H9 (cell line): Measurements from ENCODE around the gene C19orf85. TPM values are rescaled to one million over a fixed set of nuclear protein-coding genes. Genes with fewer than 3 reads are reported as not detected.

Source experiments
- DNase-seq: peaks from one replicate; pipeline ENCODE4 v3.0.0-alpha.2; 2017
- H2AFZ ChIP-seq: one replicate; pipeline ENCODE4 v1.6.1; 2013; ENCODE audit warnings: mild to moderate bottlenecking, low read length, control low read depth, moderate library complexity
- H2AK5ac ChIP-seq: 2 replicates; pipeline ENCODE4 v1.6.1; 2013; ENCODE audit warnings: low read length, control low read depth, mixed read lengths; ENCODE audit not compliant: insufficient read length
- H2BK120ac ChIP-seq: one replicate; pipeline ENCODE4 v1.6.1; 2013; ENCODE audit warnings: low read depth, mild to moderate bottlenecking, low read length, control low read depth, inconsistent platforms; ENCODE audit not compliant: poor library complexity, severe bottlenecking
- H2BK12ac ChIP-seq: 2 replicates; pipeline ENCODE4 v1.6.1; 2013; ENCODE audit warnings: low read length, control low read depth, mixed read lengths, low read depth; ENCODE audit not compliant: insufficient read length
- H2BK15ac ChIP-seq: 2 replicates; pipeline ENCODE4 v1.6.1; 2013; ENCODE audit warnings: low read depth, low read length, control low read depth
- H2BK20ac ChIP-seq: one replicate; pipeline ENCODE4 v1.6.1; 2013; ENCODE audit warnings: low read depth, mild to moderate bottlenecking, low read length, control low read depth, inconsistent platforms; ENCODE audit not compliant: poor library complexity, severe bottlenecking
- H2BK5ac ChIP-seq: 2 replicates; pipeline ENCODE4 v1.6.1; 2013; ENCODE audit warnings: low read length, control low read depth, mixed read lengths; ENCODE audit not compliant: insufficient read length
- H3K14ac ChIP-seq: 2 replicates; pipeline ENCODE4 v1.6.1; 2013; ENCODE audit warnings: low read length, control low read depth; ENCODE audit not compliant: insufficient read depth
- H3K18ac ChIP-seq: 2 replicates; pipeline ENCODE4 v1.6.1; 2013; ENCODE audit warnings: low read depth, mild to moderate bottlenecking, mixed read lengths, low read length, control low read depth; ENCODE audit not compliant: insufficient read length
- H3K23ac ChIP-seq: 2 replicates; pipeline ENCODE4 v1.6.1; 2013; ENCODE audit warnings: low read length, control low read depth, mixed read lengths, low read depth; ENCODE audit not compliant: insufficient read length
- H3K23me2 ChIP-seq: 2 replicates; pipeline ENCODE4 v1.6.1; 2013; ENCODE audit warnings: low read depth, mild to moderate bottlenecking, mixed read lengths, low read length, control low read depth; ENCODE audit not compliant: insufficient read length, poor library complexity, severe bottlenecking
- H3K27ac ChIP-seq: 2 replicates; pipeline ENCODE4 v1.5.1; 2013; ENCODE audit warnings: low read length, control low read depth, mixed read lengths, low read depth; ENCODE audit not compliant: insufficient read length
- H3K27me3 ChIP-seq: 2 replicates; pipeline ENCODE4 v1.6.1; 2013; ENCODE audit warnings: low read length, control low read depth, inconsistent platforms; ENCODE audit not compliant: insufficient read depth
- H3K4ac ChIP-seq: 2 replicates; pipeline ENCODE4 v1.6.1; 2013; ENCODE audit warnings: low read depth, mild to moderate bottlenecking, control low read depth, inconsistent platforms, low read length, moderate library complexity
- H3K4me1 ChIP-seq: 2 replicates; pipeline ENCODE4 v1.6.1; 2013; ENCODE audit warnings: low read length, control low read depth, inconsistent platforms; ENCODE audit not compliant: insufficient read depth
- H3K4me2 ChIP-seq: 2 replicates; pipeline ENCODE4 v1.6.1; 2013; ENCODE audit warnings: low read length, control low read depth, mixed read lengths; ENCODE audit not compliant: insufficient read length, insufficient read depth
- H3K56ac ChIP-seq: 2 replicates; pipeline ENCODE4 v1.6.1; 2013; ENCODE audit warnings: low read depth, mild to moderate bottlenecking, mixed read lengths, low read length, control low read depth; ENCODE audit not compliant: insufficient read length
- H3K79me1 ChIP-seq: 2 replicates; pipeline ENCODE4 v1.6.1; 2013; ENCODE audit warnings: low read depth, mild to moderate bottlenecking, moderate library complexity, low read length, control low read depth, inconsistent platforms; ENCODE audit not compliant: insufficient read depth, poor library complexity, severe bottlenecking
- H3K79me2 ChIP-seq: 2 replicates; pipeline ENCODE4 v1.6.1; 2013; ENCODE audit warnings: low read length, control low read depth, inconsistent platforms; ENCODE audit not compliant: insufficient read depth
- H3K9ac ChIP-seq: 2 replicates; pipeline ENCODE4 v1.6.1; 2013; ENCODE audit warnings: low read length, control low read depth, mixed read lengths; ENCODE audit not compliant: insufficient read length; ENCODE audit errors: extremely low read depth
- H3K9me3 ChIP-seq: one replicate; pipeline ENCODE4 v1.6.1; 2013; ENCODE audit warnings: low read depth, low read length, inconsistent platforms; ENCODE audit not compliant: control insufficient read depth
- H3T11ph ChIP-seq: one replicate; pipeline ENCODE4 v1.6.1; 2013; ENCODE audit warnings: mild to moderate bottlenecking, low read length, control low read depth, inconsistent platforms
- H4K20me1 ChIP-seq: one replicate; pipeline ENCODE4 v1.6.1; 2013; ENCODE audit not compliant: control insufficient read depth, insufficient read length, insufficient read depth
- H4K5ac ChIP-seq: 2 replicates; pipeline ENCODE4 v1.6.1; 2013; ENCODE audit warnings: low read depth, mild to moderate bottlenecking, mixed read lengths, low read length, control low read depth; ENCODE audit not compliant: insufficient read length
- H4K8ac ChIP-seq: replicated peaks from 2 replicates; pipeline ENCODE4 v1.6.1; 2013; ENCODE audit warnings: low read length, control low read depth, mixed read lengths, low read depth; ENCODE audit not compliant: insufficient read length
- H4K91ac ChIP-seq: 2 replicates; pipeline ENCODE4 v1.6.1; 2013; ENCODE audit warnings: low read depth, mild to moderate bottlenecking, moderate library complexity, mixed read lengths, low read length, control low read depth; ENCODE audit not compliant: insufficient read length
- H3K27ac Mint-ChIP-seq, 3 experiments: 2 replicates in 2 of 3; 3 replicates in 1 of 3; pipeline ENCODE4 v1.8.0; 2020 to 2021; ENCODE audit warnings: mixed read lengths in 3 of 3, mild to moderate bottlenecking in 1 of 3, moderate library complexity in 1 of 3
- H3K27me3 Mint-ChIP-seq: 2 replicates; pipeline ENCODE4 v1.8.0; 2021; ENCODE audit warnings: low read depth, mild to moderate bottlenecking, moderate library complexity, mixed read lengths
- H3K36me3 Mint-ChIP-seq, 3 experiments: 2 replicates in 2 of 3; 3 replicates in 1 of 3; pipeline ENCODE4 v1.8.0; 2020 to 2021; ENCODE audit warnings: low read depth in 3 of 3, mixed read lengths in 3 of 3; ENCODE audit not compliant: insufficient read depth in 1 of 3
- H3K4me1 Mint-ChIP-seq, 2 experiments: 2 replicates each; pipeline ENCODE4 v1.8.0; 2020; ENCODE audit warnings: mixed read lengths in 2 of 2
- H3K4me3 Mint-ChIP-seq, 2 experiments: 2 replicates in 1 of 2; 3 replicates in 1 of 2; pipeline ENCODE4 v1.8.0; 2020 to 2021; ENCODE audit warnings: mild to moderate bottlenecking in 2 of 2, mixed read lengths in 2 of 2, moderate library complexity in 1 of 2
- H3K9me3 Mint-ChIP-seq, 2 experiments: 2 replicates in 1 of 2; 3 replicates in 1 of 2; pipeline ENCODE4 v1.8.0; 2020; ENCODE audit warnings: mild to moderate bottlenecking in 2 of 2, mixed read lengths in 2 of 2, moderate library complexity in 1 of 2
- WGBS: extraction: QIAGEN DNeasy Blood & Tissue Kit; methylation state at CpG from one replicate; pipeline ENCODE4 v1.1.7; 2013; ENCODE audit warnings: missing lambda C conversion rate, low lambda C conversion rate, mixed read lengths; ENCODE audit not compliant: insufficient read length; ENCODE audit errors: extremely low coverage; 5-methylcytosine and 5-hydroxymethylcytosine counted together
- total RNA-seq: library from RNA; stranded (reverse); gene quantifications from 2 replicates; pipeline ENCODE4 v1.2.1, GENCODE V29; 2021
- TF ChIP-seq, protein P1 (sequence below): fragments of 200-600 bp; sonication (generic); conservative IDR thresholded peaks from 3 replicates; pipeline ENCODE4 v1.8.0; 2021; ENCODE audit warnings: antibody characterized with exemption, mild to moderate bottlenecking

Gene C19orf85
- total RNA-seq, 1 experiment from 2014 or later: 1.2 TPM

DNA sequence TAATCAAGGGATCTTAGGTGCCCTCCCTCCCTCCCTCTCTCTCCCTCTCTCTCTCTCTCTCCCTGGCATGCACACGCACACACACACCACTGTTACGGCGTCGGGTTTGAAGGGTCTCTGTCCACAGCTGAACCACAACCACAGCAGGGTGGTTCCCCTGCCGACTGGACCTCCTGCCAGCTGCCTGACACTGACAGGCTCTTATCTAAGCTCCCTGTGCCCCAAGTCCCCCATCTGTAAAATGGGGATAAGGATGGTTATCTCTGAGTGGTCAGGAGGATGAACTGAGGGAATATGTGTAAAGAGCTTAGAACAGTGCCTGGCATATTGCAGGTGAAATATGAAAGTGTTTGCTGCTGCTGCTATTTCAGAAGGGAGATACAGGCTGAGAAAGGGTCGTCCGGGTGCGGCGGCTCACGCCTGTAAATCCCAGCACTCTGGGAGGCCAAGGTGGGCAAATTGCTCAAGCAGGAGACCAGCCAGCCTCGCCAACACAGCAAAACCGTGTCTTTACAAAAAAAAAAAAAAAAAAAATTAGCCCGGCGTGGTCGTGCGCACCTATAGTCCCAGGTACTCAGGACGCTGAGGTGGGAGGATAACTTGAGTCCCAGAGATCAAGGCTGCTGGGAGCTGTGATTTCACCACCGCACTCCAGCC lies 20.6 kb downstream of the C19orf85 start:
- no peak overlapping the region for H3T11ph ChIP-seq
- Mint-ChIP-seq H3K4me3 (peak overlapping the region in 1 of 2 experiments; percentile 89; a peak in 3 of 5 replicates), H3K27ac (no peak overlapping the region), H3K9me3 (peaks cover 0 to 5% of the 10 kb centered on the region in 2 experiments; a peak in 3 of 5 replicates), H3K36me3 (no peaks in the 10 kb centered on the region; a peak in 1 of 7 replicates), H3K4me1 (peaks cover 13 to 28% of the 10 kb centered on the region in 2 experiments), H3K27me3 (peaks cover 33% of the 10 kb centered on the region)
- H3K4ac ChIP-seq: no peak overlapping the region
- H3K4me1 ChIP-seq: 0 out of 2 replicates have a peak, but pooled peaks cover 2% of the 10 kb centered on the region
- no peak overlapping the region for H3K23ac ChIP-seq
- no peak overlapping the region for H3K18ac ChIP-seq
- H2BK120ac ChIP-seq: no peak overlapping the region
- peaks cover 49% of the 10 kb centered on the region for H3K27me3 ChIP-seq
- no peaks in the 10 kb centered on the region for H4K20me1 ChIP-seq
- no peaks in the 10 kb centered on the region for H3K79me2 ChIP-seq
- H2BK20ac ChIP-seq: no peak overlapping the region
- no peak overlapping the region for H3K9ac ChIP-seq
- no peak overlapping the region for H4K91ac ChIP-seq
- no peaks in the 10 kb centered on the region for H3K9me3 ChIP-seq
- no peak overlapping the region for H3K14ac ChIP-seq
- no peak overlapping the region for H2BK5ac ChIP-seq
- H2AK5ac ChIP-seq: no peak overlapping the region
- no peak overlapping the region for H2BK12ac ChIP-seq
- no CpG with 5 or more reads among the region's 18 CpGs for WGBS
- peak overlapping the region; percentile 69 for H3K4me2 ChIP-seq
- H2AFZ ChIP-seq: no peak overlapping the region
- H2BK15ac ChIP-seq: no peak overlapping the region
- H3K27ac ChIP-seq: no peak overlapping the region
- DNase-seq: no peak
- no peak overlapping the region for H3K56ac ChIP-seq
- no peaks in the 10 kb centered on the region for H3K79me1 ChIP-seq
- no peak overlapping the region for H4K5ac ChIP-seq
- TF ChIP-seq, protein P1, sequence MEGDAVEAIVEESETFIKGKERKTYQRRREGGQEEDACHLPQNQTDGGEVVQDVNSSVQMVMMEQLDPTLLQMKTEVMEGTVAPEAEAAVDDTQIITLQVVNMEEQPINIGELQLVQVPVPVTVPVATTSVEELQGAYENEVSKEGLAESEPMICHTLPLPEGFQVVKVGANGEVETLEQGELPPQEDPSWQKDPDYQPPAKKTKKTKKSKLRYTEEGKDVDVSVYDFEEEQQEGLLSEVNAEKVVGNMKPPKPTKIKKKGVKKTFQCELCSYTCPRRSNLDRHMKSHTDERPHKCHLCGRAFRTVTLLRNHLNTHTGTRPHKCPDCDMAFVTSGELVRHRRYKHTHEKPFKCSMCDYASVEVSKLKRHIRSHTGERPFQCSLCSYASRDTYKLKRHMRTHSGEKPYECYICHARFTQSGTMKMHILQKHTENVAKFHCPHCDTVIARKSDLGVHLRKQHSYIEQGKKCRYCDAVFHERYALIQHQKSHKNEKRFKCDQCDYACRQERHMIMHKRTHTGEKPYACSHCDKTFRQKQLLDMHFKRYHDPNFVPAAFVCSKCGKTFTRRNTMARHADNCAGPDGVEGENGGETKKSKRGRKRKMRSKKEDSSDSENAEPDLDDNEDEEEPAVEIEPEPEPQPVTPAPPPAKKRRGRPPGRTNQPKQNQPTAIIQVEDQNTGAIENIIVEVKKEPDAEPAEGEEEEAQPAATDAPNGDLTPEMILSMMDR: no peak
- peaks cover 21% of the 10 kb centered on the region for H3K23me2 ChIP-seq
- no peak overlapping the region for H4K8ac ChIP-seq
